Retinal pigment epithelial cell (primary cell): ENCODE data around the gene WDR27.

Source experiments
- DNase-seq: peaks from one replicate; pipeline ENCODE4 v3.0.0-alpha.2; 2010; ENCODE audit warnings: low read depth
- H3K4me3 ChIP-seq: 2 replicates; pipeline ENCODE4 v1.5.1; 2011; ENCODE audit warnings: mild to moderate bottlenecking, low read length, control low read depth, moderate library complexity
- TF ChIP-seq, protein P1 (sequence below): conservative IDR thresholded peaks from 2 replicates; pipeline ENCODE4 v1.5.1; 2011; ENCODE audit warnings: low read depth, low read length, control low read depth, inconsistent platforms

WDR27 gene

GRCh38 chr6:169589699-169590257 is 112.1 kb downstream of the WDR27 start:
- DNase-seq, result no peak
- H3K4me3 ChIP-seq, result no peak overlapping the region
- TF ChIP-seq, protein P1, sequence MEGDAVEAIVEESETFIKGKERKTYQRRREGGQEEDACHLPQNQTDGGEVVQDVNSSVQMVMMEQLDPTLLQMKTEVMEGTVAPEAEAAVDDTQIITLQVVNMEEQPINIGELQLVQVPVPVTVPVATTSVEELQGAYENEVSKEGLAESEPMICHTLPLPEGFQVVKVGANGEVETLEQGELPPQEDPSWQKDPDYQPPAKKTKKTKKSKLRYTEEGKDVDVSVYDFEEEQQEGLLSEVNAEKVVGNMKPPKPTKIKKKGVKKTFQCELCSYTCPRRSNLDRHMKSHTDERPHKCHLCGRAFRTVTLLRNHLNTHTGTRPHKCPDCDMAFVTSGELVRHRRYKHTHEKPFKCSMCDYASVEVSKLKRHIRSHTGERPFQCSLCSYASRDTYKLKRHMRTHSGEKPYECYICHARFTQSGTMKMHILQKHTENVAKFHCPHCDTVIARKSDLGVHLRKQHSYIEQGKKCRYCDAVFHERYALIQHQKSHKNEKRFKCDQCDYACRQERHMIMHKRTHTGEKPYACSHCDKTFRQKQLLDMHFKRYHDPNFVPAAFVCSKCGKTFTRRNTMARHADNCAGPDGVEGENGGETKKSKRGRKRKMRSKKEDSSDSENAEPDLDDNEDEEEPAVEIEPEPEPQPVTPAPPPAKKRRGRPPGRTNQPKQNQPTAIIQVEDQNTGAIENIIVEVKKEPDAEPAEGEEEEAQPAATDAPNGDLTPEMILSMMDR, result no peak

DNA sequence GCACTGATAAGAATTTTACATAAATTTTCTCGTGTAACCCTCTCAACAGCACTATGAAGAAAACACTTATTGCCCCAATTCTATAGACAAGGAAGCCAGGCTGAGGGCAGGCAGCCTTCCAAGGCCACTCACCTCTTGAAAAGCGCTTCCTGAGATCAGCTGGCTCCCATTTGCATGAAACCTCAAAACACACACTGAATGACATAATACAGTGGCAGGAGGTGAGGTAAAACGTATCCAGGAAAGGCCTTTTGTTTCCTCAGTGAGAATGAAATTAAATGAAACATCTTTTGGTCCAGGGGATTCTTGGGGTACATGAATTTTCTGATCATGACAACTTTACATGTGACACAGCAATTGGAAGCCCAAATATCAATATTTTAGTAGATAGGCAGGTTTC is 112.5 kb downstream of the WDR27 start:
- DNase-seq, result no peak
- H3K4me3 ChIP-seq, result no peak overlapping the region
- TF ChIP-seq, protein P1, result no peak

DNA sequence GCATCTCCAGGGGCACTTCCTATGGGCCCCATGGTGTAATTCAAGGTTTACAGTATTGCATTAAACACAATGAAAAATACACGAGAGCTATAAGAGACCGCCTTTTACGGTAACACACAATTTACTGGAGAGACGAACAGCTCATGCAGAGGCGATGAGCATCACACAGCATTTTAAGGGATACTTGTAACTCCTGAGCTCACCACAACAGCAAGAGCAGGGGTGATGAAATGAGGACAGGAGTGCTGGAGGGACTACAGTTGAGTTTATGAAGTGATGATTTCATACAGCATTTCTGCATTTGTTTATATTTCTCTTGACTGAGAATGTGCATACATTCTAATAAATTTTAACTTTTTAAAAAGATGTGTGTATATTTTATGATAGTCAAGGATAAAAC is 113.9 kb downstream of the WDR27 start:
- H3K4me3 ChIP-seq, result no peak overlapping the region
- TF ChIP-seq, protein P1, result no peak
- no peak for DNase-seq

- TF ChIP-seq, protein P1, result no peak
- no peak for DNase-seq
- no peak overlapping the region for H3K4me3 ChIP-seq
Measured at GRCh38 chr6:169583886-169584541, 117.8 kb downstream of the WDR27 start.

DNA sequence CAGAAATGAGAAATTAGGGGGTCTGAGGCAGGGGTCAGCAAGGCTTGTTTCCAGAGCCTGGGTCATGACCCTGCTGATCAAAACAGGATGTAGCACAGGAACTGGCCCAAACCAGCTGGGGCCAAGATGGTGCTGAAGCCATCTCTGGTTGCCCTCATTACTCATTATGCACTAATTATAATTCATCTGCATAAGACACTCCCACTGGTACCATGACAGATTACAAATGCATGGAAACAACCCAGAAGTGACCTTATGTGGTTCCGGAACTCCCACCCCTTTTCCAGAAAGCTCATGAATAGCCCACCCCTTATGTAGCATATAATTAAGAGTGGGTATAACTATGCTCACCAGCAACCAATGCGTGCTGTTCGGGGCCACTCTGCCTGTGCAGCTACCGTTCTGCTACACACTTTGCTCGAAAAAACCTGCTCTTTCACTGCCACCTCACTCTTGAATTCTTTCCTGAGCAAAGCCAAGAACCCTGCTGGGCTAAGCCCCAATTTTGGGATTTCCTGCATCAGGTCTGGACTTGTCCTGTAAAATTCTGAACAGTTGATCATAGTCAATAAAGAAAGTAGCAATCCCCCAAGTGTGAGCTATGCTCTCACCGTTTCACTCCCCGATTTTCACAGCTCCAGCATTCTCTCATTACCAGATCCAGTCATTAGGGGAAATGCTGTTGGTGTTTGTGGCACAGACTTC is 122.3 kb downstream of the WDR27 start:
- no peak for DNase-seq
- TF ChIP-seq, protein P1, result no peak
- H3K4me3 ChIP-seq, result no peak overlapping the region

DNA sequence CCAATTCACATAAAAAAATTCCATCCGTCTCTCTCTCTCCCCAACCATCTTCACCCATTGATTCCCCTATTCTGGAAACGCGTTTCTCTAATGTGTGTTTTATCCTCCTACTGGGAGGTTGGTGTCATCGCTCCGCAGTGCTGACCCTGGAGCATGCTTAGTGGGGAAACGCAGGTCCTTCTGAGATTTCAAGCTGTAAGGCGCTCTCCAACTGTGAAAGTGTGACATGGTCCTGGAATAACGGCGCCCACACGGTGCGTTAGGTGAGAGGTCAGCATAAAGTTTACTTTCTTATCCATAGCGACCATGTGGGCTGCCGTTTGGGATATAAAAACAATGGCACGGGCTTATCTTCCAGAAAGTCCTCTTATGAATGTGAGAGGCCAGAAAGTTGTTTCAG is 123.9 kb downstream of the WDR27 start:
- no peak for DNase-seq
- no peak overlapping the region for H3K4me3 ChIP-seq
- TF ChIP-seq, protein P1, result no peak

DNA sequence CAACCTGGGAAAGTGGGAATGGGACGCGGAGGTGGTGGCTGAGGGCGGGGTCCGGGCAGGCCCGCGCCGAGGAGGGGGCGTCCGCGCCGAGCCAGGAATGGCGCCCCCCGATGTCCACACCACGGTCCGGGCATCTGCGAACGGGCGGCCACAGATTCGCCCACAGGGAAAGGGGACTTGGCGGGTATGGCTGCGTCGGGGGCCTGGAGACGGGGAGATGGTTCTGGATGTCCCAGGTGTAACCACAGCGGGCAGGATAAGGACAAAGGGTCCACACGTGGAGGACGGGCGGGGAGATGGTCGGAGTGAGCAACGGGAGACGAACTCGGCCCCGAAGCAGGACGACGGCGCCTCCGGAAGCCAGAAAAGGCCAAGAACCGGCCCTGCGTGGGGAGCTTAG is 124.6 kb downstream of the WDR27 start:
- no peak for DNase-seq
- peak overlapping the region; percentile 12 for H3K4me3 ChIP-seq
- TF ChIP-seq, protein P1, result no peak
